ENCODE measurements around the gene CCDC92. TPM values are rescaled to one million over a fixed set of nuclear protein-coding genes. Genes with fewer than 3 reads are reported as not detected.
A peak's percentile ranks its signal among the peaks of the same experiment; 100 is the strongest.

The CCDC92 gene
- total and polyA plus RNA-seq, 2 of the 13 experiments (the other 11 are each of a cell fraction or from before 2014, with no cell fraction given), result 5.4 to 14.7 TPM

DNA sequence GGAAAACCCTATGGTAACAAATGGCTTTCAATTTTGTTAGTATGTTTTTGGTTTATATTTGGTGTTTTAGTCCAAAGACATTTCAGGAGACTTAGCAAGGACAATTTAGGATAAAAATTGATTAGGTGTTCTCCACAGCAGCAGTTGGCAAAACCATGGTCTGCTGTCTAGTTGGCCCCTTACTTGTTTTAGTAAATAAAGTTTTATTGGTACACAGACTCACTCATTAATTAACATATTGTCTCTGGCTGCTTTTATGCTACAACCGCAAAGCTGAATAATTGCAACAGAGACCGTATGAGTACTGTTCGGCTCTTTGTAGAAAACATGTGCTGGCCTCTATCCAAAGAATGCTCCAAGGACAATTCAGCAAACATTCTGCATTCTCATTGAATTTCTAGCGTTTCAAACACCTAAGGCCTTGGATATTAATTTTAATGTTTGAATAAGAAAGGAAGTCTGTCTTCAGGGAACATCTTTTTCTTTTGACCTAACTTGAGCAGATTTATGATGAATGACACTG, 77.7 kb downstream of the CCDC92 start (continued):
- TF ChIP-seq, protein P1, sequence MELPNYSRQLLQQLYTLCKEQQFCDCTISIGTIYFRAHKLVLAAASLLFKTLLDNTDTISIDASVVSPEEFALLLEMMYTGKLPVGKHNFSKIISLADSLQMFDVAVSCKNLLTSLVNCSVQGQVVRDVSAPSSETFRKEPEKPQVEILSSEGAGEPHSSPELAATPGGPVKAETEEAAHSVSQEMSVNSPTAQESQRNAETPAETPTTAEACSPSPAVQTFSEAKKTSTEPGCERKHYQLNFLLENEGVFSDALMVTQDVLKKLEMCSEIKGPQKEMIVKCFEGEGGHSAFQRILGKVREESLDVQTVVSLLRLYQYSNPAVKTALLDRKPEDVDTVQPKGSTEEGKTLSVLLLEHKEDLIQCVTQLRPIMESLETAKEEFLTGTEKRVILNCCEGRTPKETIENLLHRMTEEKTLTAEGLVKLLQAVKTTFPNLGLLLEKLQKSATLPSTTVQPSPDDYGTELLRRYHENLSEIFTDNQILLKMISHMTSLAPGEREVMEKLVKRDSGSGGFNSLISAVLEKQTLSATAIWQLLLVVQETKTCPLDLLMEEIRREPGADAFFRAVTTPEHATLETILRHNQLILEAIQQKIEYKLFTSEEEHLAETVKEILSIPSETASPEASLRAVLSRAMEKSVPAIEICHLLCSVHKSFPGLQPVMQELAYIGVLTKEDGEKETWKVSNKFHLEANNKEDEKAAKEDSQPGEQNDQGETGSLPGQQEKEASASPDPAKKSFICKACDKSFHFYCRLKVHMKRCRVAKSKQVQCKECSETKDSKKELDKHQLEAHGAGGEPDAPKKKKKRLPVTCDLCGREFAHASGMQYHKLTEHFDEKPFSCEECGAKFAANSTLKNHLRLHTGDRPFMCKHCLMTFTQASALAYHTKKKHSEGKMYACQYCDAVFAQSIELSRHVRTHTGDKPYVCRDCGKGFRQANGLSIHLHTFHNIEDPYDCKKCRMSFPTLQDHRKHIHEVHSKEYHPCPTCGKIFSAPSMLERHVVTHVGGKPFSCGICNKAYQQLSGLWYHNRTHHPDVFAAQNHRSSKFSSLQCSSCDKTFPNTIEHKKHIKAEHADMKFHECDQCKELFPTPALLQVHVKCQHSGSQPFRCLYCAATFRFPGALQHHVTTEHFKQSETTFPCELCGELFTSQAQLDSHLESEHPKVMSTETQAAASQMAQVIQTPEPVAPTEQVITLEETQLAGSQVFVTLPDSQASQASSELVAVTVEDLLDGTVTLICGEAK (IDR thresholded peaks at IDR 0.05), result peak; percentile 53
- TF ChIP-seq, protein P1 (CRISPR knock-in tag; IDR thresholded peaks at IDR 0.05), result peak; percentile 60; the same call in 1 of the 2 replicates
- no peak for TF ChIP-seq MTF2 (CRISPR knock-in tag; IDR thresholded peaks at IDR 0.05; ENCODE audit: borderline replicate concordance)

DNA sequence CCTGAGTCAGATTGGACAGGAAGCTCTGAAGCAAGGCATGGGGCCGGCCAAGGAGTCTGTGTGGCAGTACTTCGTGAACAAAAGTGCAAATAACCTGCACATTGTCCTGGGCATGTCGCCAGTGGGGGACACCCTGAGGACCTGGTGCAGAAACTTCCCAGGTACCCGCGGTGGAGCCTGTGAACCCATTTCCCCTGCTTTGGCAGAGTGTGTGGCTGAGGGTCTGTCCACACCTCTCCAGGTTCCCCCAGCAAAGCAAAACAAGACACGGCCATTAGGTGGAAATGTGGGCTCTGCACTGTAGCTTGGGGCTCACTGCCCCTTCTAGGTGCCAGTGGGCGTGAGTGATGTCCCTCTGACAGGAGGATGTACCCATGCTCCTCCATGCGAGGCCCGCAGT, 79.4 kb downstream of the CCDC92 start:
- intact Hi-C loops (cut with micrococcal nuclease; ENCODE audit: unreplicated experiment) (no loop called here), in situ Hi-C loops (cut with HindIII; ENCODE audit: extremely low pct_ligation_motif_present, low pct_unique_long_range_greater_than_20kb) (no loop called here)
- Histone ChIP-seq H3K4me3 (replicated peaks in 1 of 3; ENCODE audit: insufficient read depth in 1 of 3, low read depth in 2 of 3, low read length in 3 of 3) (no peak overlapping the region), H3K4me1 (ENCODE audit: insufficient read depth, low read length) (peaks cover 24% of the 10 kb centered on the region), H3K27ac (ENCODE audit: extremely low read length, insufficient read depth, low read length) (no peak overlapping the region), H4K20me1 (ENCODE audit: insufficient read depth, low read length) (no peaks in the 10 kb centered on the region), H3K4me2 (ENCODE audit: low read depth, low read length) (no peak overlapping the region; the same call in 1 of the 2 replicates), H2AFZ (ENCODE audit: low read length) (no peak overlapping the region), H3K36me3 (replicated peaks in 1 of 2; ENCODE audit: control insufficient read depth in 1 of 2, insufficient read depth in 2 of 2, low read length in 2 of 2) (no peaks in the 10 kb centered on the region), H3K9ac (ENCODE audit: insufficient read depth, low read depth, low read length) (no peak overlapping the region), H3K27me3 (ENCODE audit: control insufficient read depth in 1 of 2, insufficient read depth in 2 of 2, low read length in 2 of 2) (peaks cover 17 to 67% of the 10 kb centered on the region in 2 experiments), H3K79me2 (ENCODE audit: insufficient read depth, low read length) (no peaks in the 10 kb centered on the region), H3K9me3 (ENCODE audit: low read length) (no peaks in the 10 kb centered on the region)
- ChIA-PET POLR2A (no interaction called here), CTCF (ENCODE audit: low intra/inter-chr PET ratio, low total read pairs) (no interaction called here)
- no TSS peak for BruUV-seq (replicated peaks)
- no peak for FAIRE-seq
- TF ChIP-seq, protein P2, sequence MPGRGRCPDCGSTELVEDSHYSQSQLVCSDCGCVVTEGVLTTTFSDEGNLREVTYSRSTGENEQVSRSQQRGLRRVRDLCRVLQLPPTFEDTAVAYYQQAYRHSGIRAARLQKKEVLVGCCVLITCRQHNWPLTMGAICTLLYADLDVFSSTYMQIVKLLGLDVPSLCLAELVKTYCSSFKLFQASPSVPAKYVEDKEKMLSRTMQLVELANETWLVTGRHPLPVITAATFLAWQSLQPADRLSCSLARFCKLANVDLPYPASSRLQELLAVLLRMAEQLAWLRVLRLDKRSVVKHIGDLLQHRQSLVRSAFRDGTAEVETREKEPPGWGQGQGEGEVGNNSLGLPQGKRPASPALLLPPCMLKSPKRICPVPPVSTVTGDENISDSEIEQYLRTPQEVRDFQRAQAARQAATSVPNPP (CRISPR knock-in tag; IDR thresholded peaks at IDR 0.05), result no peak
- TF ChIP-seq, protein P3, sequence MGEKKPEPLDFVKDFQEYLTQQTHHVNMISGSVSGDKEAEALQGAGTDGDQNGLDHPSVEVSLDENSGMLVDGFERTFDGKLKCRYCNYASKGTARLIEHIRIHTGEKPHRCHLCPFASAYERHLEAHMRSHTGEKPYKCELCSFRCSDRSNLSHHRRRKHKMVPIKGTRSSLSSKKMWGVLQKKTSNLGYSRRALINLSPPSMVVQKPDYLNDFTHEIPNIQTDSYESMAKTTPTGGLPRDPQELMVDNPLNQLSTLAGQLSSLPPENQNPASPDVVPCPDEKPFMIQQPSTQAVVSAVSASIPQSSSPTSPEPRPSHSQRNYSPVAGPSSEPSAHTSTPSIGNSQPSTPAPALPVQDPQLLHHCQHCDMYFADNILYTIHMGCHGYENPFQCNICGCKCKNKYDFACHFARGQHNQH (CRISPR knock-in tag; IDR thresholded peaks at IDR 0.05), result no peak
- peak; percentile 14; the same call in 1 of the 3 replicates for ATAC-seq
- DNase-seq (ENCODE audit: low spot score), result no peak
- WGBS (ENCODE audit: low lambda C conversion rate), result 54% methylated on average over 2 of the region's 9 CpGs

Measured in HepG2 (cell line).